Esophagus muscularis mucosa (tissue), 4 donors: ENCODE measurements around the gene JUND.

Experiments
- EP300 ChIP-seq: sonication (generic); formaldehyde crosslinking; IDR thresholded peaks from one replicate; pipeline ENCODE4 v1.6.1; 2017; ENCODE audit warnings: antibody characterized with exemption
- POLR2A ChIP-seq: fragments of 450-650 bp; IDR thresholded peaks from one replicate; pipeline ENCODE4 v1.6.1; 2017; ENCODE audit warnings: antibody characterized with exemption, moderate library complexity, mild to moderate bottlenecking, low read depth
- POLR2AphosphoS5 ChIP-seq, 2 donors: sonication (generic); formaldehyde crosslinking; IDR thresholded peaks; one replicate each; pipeline ENCODE4 v1.6.1; 2017; ENCODE audit warnings: antibody characterized with exemption in 2 of 2
- TF ChIP-seq, protein P1 (sequence below), 3 experiments: fragments of 200-600 bp in 2 of 3; fragments of 450-650 bp in 1 of 3; sonication (generic) in 2 of 3; IDR thresholded peaks; one replicate each; pipeline ENCODE4 v1.5.1; 2017 to 2019; ENCODE audit warnings: antibody characterized with exemption in 3 of 3, mild to moderate bottlenecking in 2 of 3, moderate library complexity in 1 of 3

GRCh38 chr19:18292810-18293641 lies 11.6 kb upstream of the JUND start:
- TF ChIP-seq POLR2A (no peak), EP300 (no peak), POLR2AphosphoS5 (IDR thresholded peaks at IDR 0.05) (peak; percentile 27 to 50)
- TF ChIP-seq, protein P1, sequence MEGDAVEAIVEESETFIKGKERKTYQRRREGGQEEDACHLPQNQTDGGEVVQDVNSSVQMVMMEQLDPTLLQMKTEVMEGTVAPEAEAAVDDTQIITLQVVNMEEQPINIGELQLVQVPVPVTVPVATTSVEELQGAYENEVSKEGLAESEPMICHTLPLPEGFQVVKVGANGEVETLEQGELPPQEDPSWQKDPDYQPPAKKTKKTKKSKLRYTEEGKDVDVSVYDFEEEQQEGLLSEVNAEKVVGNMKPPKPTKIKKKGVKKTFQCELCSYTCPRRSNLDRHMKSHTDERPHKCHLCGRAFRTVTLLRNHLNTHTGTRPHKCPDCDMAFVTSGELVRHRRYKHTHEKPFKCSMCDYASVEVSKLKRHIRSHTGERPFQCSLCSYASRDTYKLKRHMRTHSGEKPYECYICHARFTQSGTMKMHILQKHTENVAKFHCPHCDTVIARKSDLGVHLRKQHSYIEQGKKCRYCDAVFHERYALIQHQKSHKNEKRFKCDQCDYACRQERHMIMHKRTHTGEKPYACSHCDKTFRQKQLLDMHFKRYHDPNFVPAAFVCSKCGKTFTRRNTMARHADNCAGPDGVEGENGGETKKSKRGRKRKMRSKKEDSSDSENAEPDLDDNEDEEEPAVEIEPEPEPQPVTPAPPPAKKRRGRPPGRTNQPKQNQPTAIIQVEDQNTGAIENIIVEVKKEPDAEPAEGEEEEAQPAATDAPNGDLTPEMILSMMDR (IDR thresholded peaks at IDR 0.05) = no peak
